PC-3 (cell line): ENCODE results near the gene SHE. TPM values are rescaled to one million over a fixed set of nuclear protein-coding genes. Genes with fewer than 3 reads are reported as not detected.

Experiments used
- ATAC-seq: fragments of 200-7000 bp; cut with Tn5 transposase; 2 replicates; pipeline ENCODE4 v1.9.1; 2020; ENCODE audit warnings: mild to moderate bottlenecking, moderate library complexity
- BruUV-seq: library from RNA; stranded (reverse); fragments of 400-500 nt; replicated peaks from 2 replicates; lab custom pipeline; 2021; lab: Mats Ljungman, UMichigan
- CTCF ChIA-PET: fragments of 300-600 bp; sonication (Branson Sonifier 250); formaldehyde crosslinking; loops from one replicate; lab custom pipeline; 2022; ENCODE audit warnings: antibody characterized with exemption; lab: Charles Lee
- POLR2A ChIA-PET: fragments of 300-600 bp; sonication (Branson Sonifier 250); formaldehyde crosslinking; loops from one replicate; lab custom pipeline; 2022; ENCODE audit warnings: antibody characterized with exemption; ENCODE audit not compliant: unreplicated experiment; lab: Charles Lee
- DNase-seq: peaks from one replicate; pipeline ENCODE4 v3.0.0-alpha.2; 2015
- H2AFZ ChIP-seq: fragments of 300-600 bp; sonication (generic); 2 replicates; pipeline ENCODE4 v1.6.0; 2016; ENCODE audit warnings: antibody characterized with exemption, low read length
- H3F3A ChIP-seq: fragments of 300-600 bp; sonication (generic); one replicate; pipeline ENCODE4 v1.6.0; 2017; ENCODE audit warnings: antibody characterized with exemption, low read length, control low read depth, mild to moderate bottlenecking; ENCODE audit not compliant: unreplicated experiment
- H3K27ac ChIP-seq: fragments of 300-600 bp; sonication (generic); 2 replicates; pipeline ENCODE4 v1.5.1; 2016; ENCODE audit warnings: mild to moderate bottlenecking, low read length
- H3K27me3 ChIP-seq: fragments of 300-600 bp; sonication (generic); 2 replicates; pipeline ENCODE4 v1.6.1; 2016; ENCODE audit warnings: low read length, mixed read lengths
- H3K36me3 ChIP-seq: fragments of 300-600 bp; sonication (generic); 2 replicates; pipeline ENCODE4 v1.6.1; 2016; ENCODE audit warnings: low read depth, mixed run types, low read length, mixed read lengths
- H3K4me1 ChIP-seq: fragments of 300-600 bp; sonication (generic); 2 replicates; pipeline ENCODE4 v1.5.1; 2016; ENCODE audit warnings: low read length; ENCODE audit not compliant: insufficient read depth
- H3K4me2 ChIP-seq: fragments of 300-600 bp; sonication (generic); 2 replicates; pipeline ENCODE4 v1.6.0; 2016; ENCODE audit warnings: low read length
- H3K4me3 ChIP-seq: fragments of 300-600 bp; sonication (generic); 2 replicates; pipeline ENCODE4 v1.5.1; 2016; ENCODE audit warnings: mild to moderate bottlenecking, low read length, mixed read lengths
- H3K79me2 ChIP-seq: fragments of 300-600 bp; sonication (generic); 2 replicates; pipeline ENCODE4 v1.6.1; 2017; ENCODE audit warnings: low read length, mixed read lengths
- H3K9ac ChIP-seq: fragments of 300-600 bp; sonication (generic); 2 replicates; pipeline ENCODE4 v1.6.0; 2016; ENCODE audit warnings: mild to moderate bottlenecking, low read length
- H3K9me2 ChIP-seq: fragments of 300-600 bp; sonication (generic); replicated peaks from 2 replicates; pipeline ENCODE4 v1.6.1; 2016; ENCODE audit warnings: mixed run types, low read length, mixed read lengths
- H3K9me3 ChIP-seq: fragments of 300-600 bp; sonication (generic); 2 replicates; pipeline ENCODE4 v1.6.1; 2016; ENCODE audit warnings: low read length, mixed read lengths
- H4K20me1 ChIP-seq: fragments of 300-600 bp; sonication (generic); 2 replicates; pipeline ENCODE4 v1.6.1; 2016; ENCODE audit warnings: low read length, mixed read lengths
- EZH2 ChIP-seq: fragments of 300-600 bp; sonication (generic); IDR thresholded peaks from one replicate; pipeline ENCODE4 v1.6.1; 2017; ENCODE audit warnings: antibody characterized with exemption, mild to moderate bottlenecking, low read length; ENCODE audit not compliant: unreplicated experiment
- EZH2phosphoT487 ChIP-seq: fragments of 300-600 bp; sonication (generic); IDR thresholded peaks from 2 replicates; pipeline ENCODE4 v1.6.1; 2018; ENCODE audit warnings: mild to moderate bottlenecking, antibody characterized with exemption, low read length, borderline replicate concordance
- intact Hi-C: fragments of 100-400 bp; cut with micrococcal nuclease; formaldehyde crosslinking; loops from 2 replicates; pipeline ENCODE4 v1.9.0; 2023
- total RNA-seq: library from RNA; depleted of rRNA; stranded (reverse); fragments of >200 nt; gene quantifications from 2 replicates; pipeline ENCODE4 v1.2.3, GENCODE V29; 2014
- TF ChIP-seq, protein P1 (sequence below): fragments of 300-600 bp; sonication (generic); conservative IDR thresholded peaks from 2 replicates; pipeline ENCODE4 v1.5.1; 2017; ENCODE audit warnings: antibody characterized with exemption, low read depth, mild to moderate bottlenecking, low read length

SHE gene
- total RNA-seq, 1 experiment from 2014 or later, result not detected

DNA sequence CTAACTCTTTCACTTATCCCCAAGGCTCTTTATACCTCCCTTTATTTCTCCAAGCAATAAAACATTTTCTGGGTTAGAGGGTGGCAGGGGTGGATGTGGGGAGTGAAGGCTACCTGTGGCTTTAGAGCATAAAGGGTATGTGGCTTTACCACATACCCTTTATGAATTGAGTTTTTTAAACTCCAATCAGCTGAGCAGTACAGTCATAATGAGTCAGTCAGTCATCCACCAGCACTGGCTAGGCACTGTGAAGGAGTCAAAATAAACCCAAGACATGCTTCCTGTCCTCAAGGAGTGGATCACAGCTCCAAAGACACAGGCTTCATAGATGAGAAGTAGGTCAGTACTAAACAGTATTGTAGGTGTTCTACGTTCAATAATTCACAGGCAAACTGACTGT, 2.8 kb downstream of the SHE start:
- Histone ChIP-seq H2AFZ (no peak overlapping the region), H3K4me3 (no peak overlapping the region), H3K9me2 (no peaks in the 10 kb centered on the region), H3K36me3 (no peaks in the 10 kb centered on the region), H3K4me1 (no peaks in the 10 kb centered on the region), H3K4me2 (no peak overlapping the region), H3K9me3 (no peaks in the 10 kb centered on the region), H3K79me2 (no peaks in the 10 kb centered on the region), H3K9ac (no peak overlapping the region), H3F3A (no peaks in the 10 kb centered on the region), H3K27me3 (peaks cover 66% of the 10 kb centered on the region), H4K20me1 (no peaks in the 10 kb centered on the region), H3K27ac (no peak overlapping the region)
- BruUV-seq, result no TSS peak
- CTCF ChIA-PET, result no interaction called here
- no peak for ATAC-seq
- POLR2A ChIA-PET, result no interaction called here
- TF ChIP-seq, protein P1, sequence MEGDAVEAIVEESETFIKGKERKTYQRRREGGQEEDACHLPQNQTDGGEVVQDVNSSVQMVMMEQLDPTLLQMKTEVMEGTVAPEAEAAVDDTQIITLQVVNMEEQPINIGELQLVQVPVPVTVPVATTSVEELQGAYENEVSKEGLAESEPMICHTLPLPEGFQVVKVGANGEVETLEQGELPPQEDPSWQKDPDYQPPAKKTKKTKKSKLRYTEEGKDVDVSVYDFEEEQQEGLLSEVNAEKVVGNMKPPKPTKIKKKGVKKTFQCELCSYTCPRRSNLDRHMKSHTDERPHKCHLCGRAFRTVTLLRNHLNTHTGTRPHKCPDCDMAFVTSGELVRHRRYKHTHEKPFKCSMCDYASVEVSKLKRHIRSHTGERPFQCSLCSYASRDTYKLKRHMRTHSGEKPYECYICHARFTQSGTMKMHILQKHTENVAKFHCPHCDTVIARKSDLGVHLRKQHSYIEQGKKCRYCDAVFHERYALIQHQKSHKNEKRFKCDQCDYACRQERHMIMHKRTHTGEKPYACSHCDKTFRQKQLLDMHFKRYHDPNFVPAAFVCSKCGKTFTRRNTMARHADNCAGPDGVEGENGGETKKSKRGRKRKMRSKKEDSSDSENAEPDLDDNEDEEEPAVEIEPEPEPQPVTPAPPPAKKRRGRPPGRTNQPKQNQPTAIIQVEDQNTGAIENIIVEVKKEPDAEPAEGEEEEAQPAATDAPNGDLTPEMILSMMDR, result no peak
- TF ChIP-seq EZH2phosphoT487 (no peak), EZH2 (no peak)
- intact Hi-C loops, result no loop called here
- no peak for DNase-seq

DNA sequence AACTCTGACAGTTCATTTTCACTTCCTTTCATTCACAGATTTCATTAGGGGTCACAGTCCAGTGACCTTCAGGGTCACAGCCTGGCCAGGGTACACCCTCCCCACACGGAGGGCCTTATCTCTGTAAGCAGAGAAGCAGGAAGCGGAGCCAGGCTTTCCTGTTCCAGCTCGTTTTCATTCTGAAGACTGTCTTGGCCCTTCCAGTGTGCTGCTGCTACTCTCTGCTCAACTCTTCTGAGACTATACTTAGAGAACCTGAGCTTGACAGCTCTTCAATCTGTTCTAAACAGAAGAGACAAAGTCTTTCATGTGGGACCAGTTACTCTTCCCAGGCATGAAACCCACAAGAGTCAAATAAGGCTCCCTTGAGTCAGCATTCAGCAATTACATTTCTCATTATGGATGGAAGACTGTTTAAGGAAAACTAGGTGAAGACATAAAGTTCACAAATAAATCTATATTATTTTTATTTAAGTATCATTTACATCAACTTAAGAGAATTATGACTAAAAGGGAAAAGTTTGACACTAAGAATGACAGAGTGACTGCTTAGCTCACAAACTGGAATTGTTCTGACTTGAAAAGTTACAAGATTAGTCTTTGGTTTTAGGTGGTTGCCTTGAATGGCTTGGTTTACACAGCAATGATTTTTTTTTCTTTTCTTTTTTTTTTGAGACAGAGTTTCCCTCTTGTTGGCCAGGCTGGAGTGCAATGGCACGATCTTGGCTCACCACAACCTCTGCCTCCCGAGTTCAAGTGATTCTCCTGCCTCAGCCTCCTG, 5.0 kb downstream of the SHE start:
- no peaks in the 10 kb centered on the region for H3K9me2 ChIP-seq
- intact Hi-C loops, result no loop called here
- no peaks in the 10 kb centered on the region for H3K79me2 ChIP-seq
- DNase-seq, result no peak
- H3K9ac ChIP-seq, result no peak overlapping the region
- TF ChIP-seq EZH2, result no peak
- no peak for ATAC-seq
- CTCF ChIA-PET, result no interaction called here
- no peak overlapping the region for H2AFZ ChIP-seq
- no peak overlapping the region for H3K27ac ChIP-seq
- no TSS peak for BruUV-seq
- H3F3A ChIP-seq, result no peaks in the 10 kb centered on the region
- POLR2A ChIA-PET, result no interaction called here
- no peaks in the 10 kb centered on the region for H4K20me1 ChIP-seq
- H3K4me2 ChIP-seq, result no peak overlapping the region
- peaks cover 78% of the 10 kb centered on the region for H3K27me3 ChIP-seq
- no peaks in the 10 kb centered on the region for H3K4me1 ChIP-seq
- no peaks in the 10 kb centered on the region for H3K36me3 ChIP-seq
- H3K9me3 ChIP-seq, result no peaks in the 10 kb centered on the region
- H3K4me3 ChIP-seq, result no peak overlapping the region

DNA sequence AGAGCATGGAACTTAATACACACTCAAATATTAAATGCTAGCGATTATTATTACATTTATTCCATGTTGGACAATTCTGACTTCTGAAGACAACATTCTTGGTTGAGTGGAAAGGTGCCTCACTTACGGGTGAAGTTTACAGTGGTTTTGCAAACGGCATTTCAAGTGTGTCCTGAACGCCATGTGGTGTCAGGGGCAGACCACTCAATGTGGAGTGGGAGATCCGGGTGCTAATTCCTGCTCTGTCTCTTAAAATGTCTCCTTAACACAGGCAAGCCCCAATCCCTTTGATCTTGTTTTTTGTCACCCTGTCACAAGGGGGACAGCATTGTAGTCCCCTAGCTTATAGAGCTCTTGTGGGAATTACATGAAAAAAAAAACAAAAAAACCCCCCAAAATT, 5.8 kb downstream of the SHE start:
- no peaks in the 10 kb centered on the region for H3K9me2 ChIP-seq
- H4K20me1 ChIP-seq, result no peaks in the 10 kb centered on the region
- intact Hi-C loops, result no loop called here
- H3K4me1 ChIP-seq, result no peaks in the 10 kb centered on the region
- H3K27ac ChIP-seq, result no peak overlapping the region
- H3K27me3 ChIP-seq, result peaks cover 82% of the 10 kb centered on the region
- H3K36me3 ChIP-seq, result no peaks in the 10 kb centered on the region
- no peak overlapping the region for H3K9ac ChIP-seq
- H3F3A ChIP-seq, result no peaks in the 10 kb centered on the region
- H3K79me2 ChIP-seq, result no peaks in the 10 kb centered on the region
- POLR2A ChIA-PET, result no interaction called here
- BruUV-seq, result no TSS peak
- no peak overlapping the region for H3K4me2 ChIP-seq
- H3K4me3 ChIP-seq, result no peak overlapping the region
- TF ChIP-seq EZH2 (no peak), EZH2phosphoT487 (no peak)
- TF ChIP-seq, protein P1, result no peak
- no peaks in the 10 kb centered on the region for H3K9me3 ChIP-seq
- no peak for ATAC-seq
- H2AFZ ChIP-seq, result no peak overlapping the region
- no peak for DNase-seq
- CTCF ChIA-PET, result interaction anchor here (0.6 kb wide), 1 partner anchor 178 kb away, joined by 3 read pairs; no protein-coding TSS in a partner anchor
